Ovary (tissue), 3 donors: ENCODE measurements around the gene ATP13A1.

ENCODE experiments used
- CTCF ChIP-seq, 3 donors: fragments of 450-650 bp in 2 of 3; fragments of 200-600 bp in 1 of 3; IDR thresholded peaks; one replicate each; pipeline versions ENCODE4 v1.5.1 to v1.8.0; 2016 to 2022; ENCODE audit warnings: antibody characterized with exemption in 3 of 3, mild to moderate bottlenecking in 1 of 3
- EP300 ChIP-seq: sonication (generic); formaldehyde crosslinking; IDR thresholded peaks from one replicate; pipeline ENCODE4 v1.6.1; 2017; ENCODE audit warnings: antibody characterized with exemption
- POLR2A ChIP-seq: fragments of 450-650 bp; IDR thresholded peaks from one replicate; pipeline ENCODE4 v1.6.1; 2017; ENCODE audit warnings: antibody characterized with exemption, mild to moderate bottlenecking, moderate library complexity
- donor health status: DM: no; HTN: no; CAD: no.

DNA sequence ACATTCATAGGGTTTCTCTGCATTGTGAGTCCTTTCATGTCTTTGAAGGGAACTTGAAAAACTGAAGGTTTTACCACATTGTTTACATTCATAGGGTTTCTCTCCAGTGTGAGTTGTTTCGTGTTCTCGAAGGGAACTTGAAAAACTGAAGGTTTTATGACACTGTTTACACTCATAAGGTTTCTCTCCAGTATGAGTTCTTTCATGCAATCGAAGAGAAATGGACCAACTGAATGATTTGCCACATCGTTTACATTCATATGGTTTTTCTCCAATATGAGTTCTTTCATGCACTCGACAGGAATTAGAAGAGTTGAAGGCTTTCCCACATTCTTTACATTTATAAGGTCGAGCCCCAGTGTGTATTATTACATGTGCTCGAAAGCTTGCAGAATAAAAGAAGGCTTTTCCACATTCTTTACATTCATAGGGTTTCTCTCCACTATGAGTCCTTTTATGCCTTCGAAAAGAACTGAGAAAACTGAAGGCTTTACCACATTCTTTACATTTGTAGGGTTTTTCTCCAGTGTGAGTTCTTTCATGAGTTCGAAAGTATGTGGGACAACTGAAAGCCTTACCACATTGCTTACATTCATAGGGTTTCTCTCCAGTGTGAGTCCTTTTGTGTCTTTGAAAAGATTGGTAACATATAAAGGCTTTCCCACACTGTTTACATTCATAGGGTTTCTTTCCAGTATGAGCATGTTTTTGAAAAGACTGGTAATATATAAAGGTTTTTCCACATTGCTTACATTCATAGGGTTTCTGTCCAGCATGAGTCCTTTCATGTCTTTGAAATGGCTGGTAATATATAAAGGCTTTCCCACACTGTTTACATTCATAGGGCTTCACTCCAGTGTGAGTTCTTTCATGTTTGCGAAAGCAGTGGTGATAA, 48.7 kb upstream of the ATP13A1 start:
- no peak for TF ChIP-seq CTCF (IDR thresholded peaks at IDR 0.05)
- no peak for TF ChIP-seq POLR2A
- no peak for TF ChIP-seq EP300
